ENCODE data around the gene RSKR. TPM values are rescaled to one million over a fixed set of nuclear protein-coding genes. Genes with fewer than 3 reads are reported as not detected.
A peak's percentile ranks its signal among the peaks of the same experiment; 100 is the strongest.

Gene RSKR
- total RNA-seq, 3 donors from 2014 or later (not counting 1 experiment from before 2014, with no cell fraction given), result 10.0 to 14.6 (median 14.0) TPM

- Histone ChIP-seq H3K4me3 (ENCODE audit: low read length) (no peak overlapping the region), H3K27me3 (ENCODE audit: control insufficient read depth, insufficient read depth, low read length) (no peaks in the 10 kb centered on the region), H3K27ac (ENCODE audit: low read length) (no peak overlapping the region), H3K9me3 (ENCODE audit: control insufficient read depth, insufficient read depth, low read length) (no peaks in the 10 kb centered on the region), H3K4me1 (ENCODE audit: control insufficient read depth, insufficient read depth, low read length) (peaks cover 38% of the 10 kb centered on the region), H3K36me3 (ENCODE audit: control insufficient read depth, insufficient read depth, low read length) (no peaks in the 10 kb centered on the region)
- H3K9me3 Mint-ChIP-seq, result no peaks in the 10 kb centered on the region
- no peak for ATAC-seq
- WGBS (ENCODE audit: insufficient coverage), result 98% methylated on average over 6 of the region's 6 CpGs
- H3K36me3 Mint-ChIP-seq, result no peaks in the 10 kb centered on the region
- DNase-seq, result no peak
- intact Hi-C loops (cut with micrococcal nuclease), result no loop called here
- no peak overlapping the region for H3K4me3 Mint-ChIP-seq
- H3K4me1 Mint-ChIP-seq, result peaks cover 45 to 50% of the 10 kb centered on the region in 2 donors
- no peaks in the 10 kb centered on the region for H3K27me3 Mint-ChIP-seq (ENCODE audit: low read depth in 2 of 2)
- no peak overlapping the region for H3K27ac Mint-ChIP-seq
- no peak for TF ChIP-seq CTCF (IDR thresholded peaks at IDR 0.05)
Measured at GRCh38 chr17:28573966-28574480, 40.0 kb downstream of the RSKR start.

- Mint-ChIP-seq H3K27me3 (ENCODE audit: low read depth in 2 of 2) (no peaks in the 10 kb centered on the region), H3K4me3 (no peak overlapping the region), H3K4me1 (peaks cover 48 to 51% of the 10 kb centered on the region in 2 donors), H3K9me3 (no peaks in the 10 kb centered on the region), H3K36me3 (no peaks in the 10 kb centered on the region), H3K27ac (no peak overlapping the region)
- Histone ChIP-seq H3K4me3 (ENCODE audit: low read length) (no peak overlapping the region), H3K27me3 (ENCODE audit: control insufficient read depth, insufficient read depth, low read length) (no peaks in the 10 kb centered on the region), H3K4me1 (ENCODE audit: control insufficient read depth, insufficient read depth, low read length) (peaks cover 38% of the 10 kb centered on the region), H3K9me3 (ENCODE audit: control insufficient read depth, insufficient read depth, low read length) (no peaks in the 10 kb centered on the region), H3K27ac (ENCODE audit: low read length) (no peak overlapping the region), H3K36me3 (ENCODE audit: control insufficient read depth, insufficient read depth, low read length) (no peaks in the 10 kb centered on the region)
- DNase-seq, result no peak
- no peak for ATAC-seq
- TF ChIP-seq CTCF (IDR thresholded peaks at IDR 0.05), result no peak
- 95% methylated on average over 9 of the region's 9 CpGs for WGBS (ENCODE audit: insufficient coverage)
- intact Hi-C loops (cut with micrococcal nuclease), result no loop called here
Measured at GRCh38 chr17:28573521-28573920, 40.5 kb downstream of the RSKR start.

DNA sequence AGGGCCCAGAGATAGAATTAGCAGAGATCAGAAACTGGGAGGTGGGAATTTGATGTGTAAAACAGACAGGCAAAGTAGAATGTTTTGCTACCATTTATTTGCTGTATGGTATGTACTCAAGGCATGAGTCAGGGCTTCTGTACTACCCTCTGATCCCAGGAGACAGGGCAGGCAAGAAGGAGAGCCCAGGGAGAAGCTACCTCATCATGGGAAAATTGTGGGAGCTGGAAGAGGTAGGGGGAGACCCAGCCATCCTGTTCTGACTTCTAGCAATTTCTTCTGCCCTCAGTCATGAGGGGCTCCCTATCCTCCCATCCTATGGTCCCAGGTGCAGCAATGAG lies 41.0 kb downstream of the RSKR start:
- no peaks in the 10 kb centered on the region for H3K27me3 Mint-ChIP-seq (ENCODE audit: low read depth in 2 of 2)
- ATAC-seq (no peak), DNase-seq (no peak)
- H3K27ac Mint-ChIP-seq, result peak overlapping the region; percentile 88 to 91
- Histone ChIP-seq H3K4me1 (ENCODE audit: control insufficient read depth, insufficient read depth, low read length) (peaks cover 38% of the 10 kb centered on the region), H3K27me3 (ENCODE audit: control insufficient read depth, insufficient read depth, low read length) (no peaks in the 10 kb centered on the region), H3K27ac (ENCODE audit: low read length) (no peak overlapping the region), H3K9me3 (ENCODE audit: control insufficient read depth, insufficient read depth, low read length) (no peaks in the 10 kb centered on the region), H3K36me3 (ENCODE audit: control insufficient read depth, insufficient read depth, low read length) (no peaks in the 10 kb centered on the region), H3K4me3 (ENCODE audit: low read length) (no peak overlapping the region)
- intact Hi-C loops (cut with micrococcal nuclease), result no loop called here
- TF ChIP-seq CTCF (IDR thresholded peaks at IDR 0.05), result no peak
- H3K4me3 Mint-ChIP-seq, result peak overlapping the region; percentile 96
- peaks cover 53 to 56% of the 10 kb centered on the region in 2 donors for H3K4me1 Mint-ChIP-seq
- no peaks in the 10 kb centered on the region for H3K36me3 Mint-ChIP-seq
- H3K9me3 Mint-ChIP-seq, result no peaks in the 10 kb centered on the region

All from natural killer cell (primary cell).